AG10803 (cell line): Measurements from ENCODE around the gene GOLGA8B.
"Not testable (repeated sequence)": the region's sequence is repeated elsewhere in the genome, so short reads cannot be mapped to it uniquely, and the experiment has no call there.

Experiments used
- DNase-seq: peaks from one replicate; pipeline ENCODE4 v3.0.0; 2010; ENCODE audit warnings: low read depth
- H3K4me3 ChIP-seq: 2 replicates; pipeline ENCODE4 v1.5.1; 2011; ENCODE audit warnings: mild to moderate bottlenecking, low read length, control low read depth
- CTCF ChIP-seq: conservative IDR thresholded peaks from 2 replicates; pipeline ENCODE4 v1.5.1; 2011; ENCODE audit warnings: mild to moderate bottlenecking, low read length, control low read depth, inconsistent platforms

GOLGA8B gene

GRCh38 chr15:34582461-34583371 lies 735 bp downstream of the GOLGA8B start:
- peak; percentile 16 for DNase-seq
- peak overlapping the region; percentile 68 for H3K4me3 ChIP-seq

GRCh38 chr15:34581687-34582460 lies 1.6 kb downstream of the GOLGA8B start:
- DNase-seq: not testable (repeated sequence)
- H3K4me3 ChIP-seq: peak overlapping the region; percentile 68

More at GRCh38 chr15:34582461-34583371, 735 bp downstream of the GOLGA8B start:
- TF ChIP-seq CTCF: no peak

- no peak for DNase-seq
- no peak for TF ChIP-seq CTCF
These were observed 2.4 kb downstream of the GOLGA8B start for GRCh38 chr15:34581043-34581365.

GRCh38 chr15:34580251-34581042 lies 3.0 kb downstream of the GOLGA8B start:
- not testable (repeated sequence) for H3K4me3 ChIP-seq, DNase-seq

More at GRCh38 chr15:34581043-34581365, 2.4 kb downstream of the GOLGA8B start:
- H3K4me3 ChIP-seq: no peak overlapping the region

GRCh38 chr15:34578283-34578674 lies 5.2 kb downstream of the GOLGA8B start:
- no peak for DNase-seq
- no peak overlapping the region for H3K4me3 ChIP-seq
- no peak for TF ChIP-seq CTCF

- not testable (repeated sequence) for DNase-seq, H3K4me3 ChIP-seq
These were observed 5.7 kb downstream of the GOLGA8B start for GRCh38 chr15:34577658-34578282.

- H3K4me3 ChIP-seq, DNase-seq: not testable (repeated sequence)
These were observed 8.4 kb downstream of the GOLGA8B start for GRCh38 chr15:34575035-34575434.

- not testable (repeated sequence) for DNase-seq, H3K4me3 ChIP-seq
These were observed 10.5 kb downstream of the GOLGA8B start for GRCh38 chr15:34572921-34573320.

GRCh38 chr15:34572019-34572641 lies 11.3 kb downstream of the GOLGA8B start:
- not testable (repeated sequence) for H3K4me3 ChIP-seq, DNase-seq

GRCh38 chr15:34569670-34570396 lies 13.6 kb downstream of the GOLGA8B start:
- not testable (repeated sequence) for H3K4me3 ChIP-seq, DNase-seq

- H3K4me3 ChIP-seq, DNase-seq: not testable (repeated sequence)
These were observed 16.3 kb downstream of the GOLGA8B start for GRCh38 chr15:34567174-34567573.

- DNase-seq, H3K4me3 ChIP-seq: not testable (repeated sequence)
These were observed 18.7 kb downstream of the GOLGA8B start for GRCh38 chr15:34564711-34565110.

- not testable (repeated sequence) for DNase-seq, H3K4me3 ChIP-seq
These were observed 22.6 kb downstream of the GOLGA8B start for GRCh38 chr15:34560814-34561213.

GRCh38 chr15:34559764-34560163 lies 23.7 kb downstream of the GOLGA8B start:
- H3K4me3 ChIP-seq, DNase-seq: not testable (repeated sequence)
